ENCODE results near the gene GCKR.

Gene GCKR

DNA sequence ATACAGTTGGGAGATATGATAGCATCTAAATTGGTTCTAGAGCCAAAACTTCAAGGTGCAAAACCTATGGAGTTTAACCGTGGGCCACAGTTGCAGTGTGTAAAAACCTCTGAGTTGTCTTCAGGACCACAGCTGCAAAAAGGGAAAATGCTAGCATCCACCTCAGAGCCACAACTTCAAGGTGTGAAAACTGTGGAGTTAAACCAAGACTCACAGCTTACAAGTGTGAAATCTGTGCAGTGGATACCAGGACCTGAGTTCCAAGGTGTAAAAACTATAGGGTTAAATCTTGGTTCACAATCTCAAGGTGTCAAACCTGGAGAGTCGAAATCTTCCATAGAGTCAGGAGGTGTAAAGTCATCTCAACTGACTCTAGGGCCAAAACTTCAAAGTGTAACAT, 75.8 kb downstream of the GCKR start:
- DNase-seq (ENCODE audit: low spot score), result no peak

DNA sequence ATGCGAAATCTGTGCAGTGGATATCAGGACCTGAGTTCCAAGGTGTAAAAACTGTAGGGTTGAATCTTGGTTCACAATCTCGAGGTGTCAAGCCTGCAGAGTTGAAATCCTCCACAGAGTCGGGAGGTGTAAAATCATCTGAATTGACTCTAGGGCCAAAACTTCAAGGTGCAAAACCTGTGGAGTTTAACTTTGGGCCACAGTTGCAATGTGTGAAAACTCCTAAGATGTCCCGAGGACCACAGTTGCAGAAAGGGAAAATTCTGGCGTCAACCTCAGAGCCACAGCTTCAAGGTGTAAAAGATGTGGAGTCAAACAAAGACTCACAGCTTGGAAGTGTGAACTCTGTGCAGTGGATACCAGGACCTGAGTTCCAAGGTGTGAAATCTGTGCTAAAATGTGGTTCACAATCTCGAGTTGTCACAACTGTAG, 76.4 kb downstream of the GCKR start:
- DNase-seq (ENCODE audit: low spot score), result no peak

Measured in GM03348 (cell line).